ENCODE data around the gene ACTR5. TPM values are rescaled to one million over a fixed set of nuclear protein-coding genes. Genes with fewer than 3 reads are reported as not detected.

The ACTR5 gene
- total and polyA plus RNA-seq, 2 of the 13 experiments (the other 11 are each of a cell fraction or from before 2014, with no cell fraction given): 19.5 to 20.5 TPM

GRCh38 chr20:38700926-38701325 lies 47.3 kb upstream of the ACTR5 start (continued):
- TF ChIP-seq AKNA (CRISPR knock-in tag; IDR thresholded peaks at IDR 0.05; ENCODE audit: borderline replicate concordance): no peak
- no peak for TF ChIP-seq ZNF124 (CRISPR knock-in tag; IDR thresholded peaks at IDR 0.05)
- TF ChIP-seq THAP11 (CRISPR knock-in tag; IDR thresholded peaks at IDR 0.05): no peak
- TF ChIP-seq SPEN (CRISPR knock-in tag; IDR thresholded peaks at IDR 0.05; ENCODE audit: low read depth): no peak
- no peak for TF ChIP-seq POLR2AphosphoS5 (IDR thresholded peaks at IDR 0.05; ENCODE audit: low read depth, low read length)
- no peak for TF ChIP-seq SCMH1 (CRISPR knock-in tag; IDR thresholded peaks at IDR 0.05; ENCODE audit: borderline replicate concordance)
- TF ChIP-seq MATR3 (CRISPR knock-in tag; IDR thresholded peaks at IDR 0.05): no peak
- TF ChIP-seq TFDP1 (CRISPR knock-in tag; IDR thresholded peaks at IDR 0.05; ENCODE audit: borderline replicate concordance): no peak

- Histone ChIP-seq H3K79me2 (ENCODE audit: insufficient read depth, low read length) (no peaks in the 10 kb centered on the region), H3K4me2 (ENCODE audit: low read depth, low read length) (no peak overlapping the region), H3K36me3 (replicated peaks in 1 of 2; ENCODE audit: control insufficient read depth in 1 of 2, insufficient read depth in 2 of 2, low read length in 2 of 2) (no peaks in the 10 kb centered on the region), H3K9ac (ENCODE audit: insufficient read depth, low read depth, low read length) (no peak overlapping the region), H3K27ac (ENCODE audit: extremely low read length, insufficient read depth, low read length) (no peak overlapping the region), H4K20me1 (ENCODE audit: insufficient read depth, low read length) (no peaks in the 10 kb centered on the region; the same call in 1 of the 2 replicates), H3K9me3 (ENCODE audit: low read length) (no peaks in the 10 kb centered on the region), H2AFZ (ENCODE audit: low read length) (no peak overlapping the region), H3K4me3 (replicated peaks in 1 of 3; ENCODE audit: insufficient read depth in 1 of 3, low read depth in 2 of 3, low read length in 3 of 3) (no peak overlapping the region), H3K4me1 (ENCODE audit: insufficient read depth, low read length) (no peaks in the 10 kb centered on the region), H3K27me3 (ENCODE audit: control insufficient read depth in 1 of 2, insufficient read depth in 2 of 2, low read length in 2 of 2) (peaks cover 10 to 67% of the 10 kb centered on the region in 2 experiments)
- intact Hi-C loops (cut with micrococcal nuclease; ENCODE audit: unreplicated experiment): no loop called here
- no peak for TF ChIP-seq ZFP91 (CRISPR knock-in tag; IDR thresholded peaks at IDR 0.05; ENCODE audit: borderline replicate concordance)
- 6% methylated on average over 3 of the region's 3 CpGs for WGBS (ENCODE audit: low lambda C conversion rate)
- POLR2A ChIA-PET: no interaction called here
- DNase-seq (ENCODE audit: low spot score): no peak
- in situ Hi-C loops (cut with HindIII; ENCODE audit: extremely low pct_ligation_motif_present, low pct_unique_long_range_greater_than_20kb): no loop called here
- BruUV-seq (replicated peaks): no TSS peak
- ATAC-seq: no peak
- CTCF ChIA-PET (ENCODE audit: low intra/inter-chr PET ratio, low total read pairs): no interaction called here
- no peak for FAIRE-seq
Measured at GRCh38 chr20:38703526-38703925, 44.7 kb upstream of the ACTR5 start.
